ENCODE measurements around the gene GAB2. TPM values are rescaled to one million over a fixed set of nuclear protein-coding genes. Genes with fewer than 3 reads are reported as not detected.

Gene GAB2
- total and polyA plus RNA-seq, 2 of the 4 experiments (the other 2 are of a cell fraction): 3.3 to 5.9 TPM

DNA sequence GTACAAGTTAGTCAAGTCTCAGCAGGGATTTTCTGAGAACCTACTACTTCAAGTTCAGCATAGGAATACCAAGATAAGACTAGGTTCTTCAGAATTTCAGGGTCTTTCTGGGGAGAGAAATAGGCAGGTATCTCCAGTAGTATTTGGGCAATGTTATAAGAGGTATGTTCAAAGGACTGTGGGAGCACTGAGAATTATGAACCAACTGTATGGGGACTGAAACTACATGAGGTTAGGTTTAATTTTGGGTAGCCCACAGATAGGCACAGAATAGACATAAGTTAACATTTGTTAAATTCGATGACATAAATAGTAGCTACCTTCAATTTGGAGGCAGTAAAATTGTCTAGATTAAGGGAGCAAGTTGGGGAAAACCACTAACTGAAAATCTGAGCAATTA, 9.2 kb upstream of the GAB2 start:
- in situ Hi-C loops (cut with MboI; ENCODE audit: low sequenced_read_pairs): no loop called here
- H3K4ac ChIP-seq (ENCODE audit: low read depth, low read length): no peak overlapping the region
- no peak overlapping the region for H3K27ac ChIP-seq (ENCODE audit: insufficient read depth, low read length)
- no peak overlapping the region for H3K56ac ChIP-seq (ENCODE audit: extremely low read depth, insufficient read depth, low read length)
- no peak overlapping the region for H2AFZ ChIP-seq (replicated peaks; ENCODE audit: low read length, poor library complexity)
- H3K23ac ChIP-seq (ENCODE audit: low read depth, low read length): no peak overlapping the region
- no peaks in the 10 kb centered on the region for H4K20me1 ChIP-seq (ENCODE audit: insufficient read depth, low read length)
- DNase-seq: no peak
- H3K27me3 ChIP-seq (ENCODE audit: control insufficient read depth, insufficient read depth, low read length): no peaks in the 10 kb centered on the region
- no peak overlapping the region for H2BK120ac ChIP-seq (ENCODE audit: low read depth, low read length)
- no peak overlapping the region for H3K9ac ChIP-seq (ENCODE audit: low read depth, low read length)
- TF ChIP-seq RFX5 (IDR thresholded peaks at IDR 0.05; ENCODE audit: low read depth, low read length): no peak
- TF ChIP-seq NFE2L2 (IDR thresholded peaks at IDR 0.05; ENCODE audit: low read depth, low read length): no peak
- TF ChIP-seq, protein P1, sequence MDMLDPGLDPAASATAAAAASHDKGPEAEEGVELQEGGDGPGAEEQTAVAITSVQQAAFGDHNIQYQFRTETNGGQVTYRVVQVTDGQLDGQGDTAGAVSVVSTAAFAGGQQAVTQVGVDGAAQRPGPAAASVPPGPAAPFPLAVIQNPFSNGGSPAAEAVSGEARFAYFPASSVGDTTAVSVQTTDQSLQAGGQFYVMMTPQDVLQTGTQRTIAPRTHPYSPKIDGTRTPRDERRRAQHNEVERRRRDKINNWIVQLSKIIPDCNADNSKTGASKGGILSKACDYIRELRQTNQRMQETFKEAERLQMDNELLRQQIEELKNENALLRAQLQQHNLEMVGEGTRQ (IDR thresholded peaks at IDR 0.05; ENCODE audit: low read depth, low read length): no peak
- TF ChIP-seq CEBPB (IDR thresholded peaks at IDR 0.05; ENCODE audit: low read depth, low read length): no peak
- no peak for TF ChIP-seq POLR2A (IDR thresholded peaks at IDR 0.05; ENCODE audit: low read depth, low read length)
- no peak for TF ChIP-seq CHD1 (IDR thresholded peaks at IDR 0.05; ENCODE audit: low read depth, low read length)
- no peak for TF ChIP-seq SMC3 (IDR thresholded peaks at IDR 0.05; ENCODE audit: low read depth, low read length)
- TF ChIP-seq RAD21 (IDR thresholded peaks at IDR 0.05; ENCODE audit: low read length): no peak
- TF ChIP-seq BHLHE40 (IDR thresholded peaks at IDR 0.05; ENCODE audit: low read depth, low read length): no peak
- no peak for TF ChIP-seq RCOR1 (IDR thresholded peaks at IDR 0.05; ENCODE audit: insufficient replicate concordance, low read length)
- TF ChIP-seq, protein P2, sequence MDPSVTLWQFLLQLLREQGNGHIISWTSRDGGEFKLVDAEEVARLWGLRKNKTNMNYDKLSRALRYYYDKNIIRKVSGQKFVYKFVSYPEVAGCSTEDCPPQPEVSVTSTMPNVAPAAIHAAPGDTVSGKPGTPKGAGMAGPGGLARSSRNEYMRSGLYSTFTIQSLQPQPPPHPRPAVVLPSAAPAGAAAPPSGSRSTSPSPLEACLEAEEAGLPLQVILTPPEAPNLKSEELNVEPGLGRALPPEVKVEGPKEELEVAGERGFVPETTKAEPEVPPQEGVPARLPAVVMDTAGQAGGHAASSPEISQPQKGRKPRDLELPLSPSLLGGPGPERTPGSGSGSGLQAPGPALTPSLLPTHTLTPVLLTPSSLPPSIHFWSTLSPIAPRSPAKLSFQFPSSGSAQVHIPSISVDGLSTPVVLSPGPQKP (IDR thresholded peaks at IDR 0.05; ENCODE audit: borderline replicate concordance, low read depth, low read length): no peak
- no peak for TF ChIP-seq FOS (IDR thresholded peaks at IDR 0.05; ENCODE audit: low read depth, low read length)
- no peak for TF ChIP-seq MAZ (IDR thresholded peaks at IDR 0.05; ENCODE audit: borderline replicate concordance, low read depth, low read length)
- TF ChIP-seq MXI1 (IDR thresholded peaks at IDR 0.05; ENCODE audit: borderline replicate concordance, low read depth, low read length): no peak
- TF ChIP-seq, protein P3, sequence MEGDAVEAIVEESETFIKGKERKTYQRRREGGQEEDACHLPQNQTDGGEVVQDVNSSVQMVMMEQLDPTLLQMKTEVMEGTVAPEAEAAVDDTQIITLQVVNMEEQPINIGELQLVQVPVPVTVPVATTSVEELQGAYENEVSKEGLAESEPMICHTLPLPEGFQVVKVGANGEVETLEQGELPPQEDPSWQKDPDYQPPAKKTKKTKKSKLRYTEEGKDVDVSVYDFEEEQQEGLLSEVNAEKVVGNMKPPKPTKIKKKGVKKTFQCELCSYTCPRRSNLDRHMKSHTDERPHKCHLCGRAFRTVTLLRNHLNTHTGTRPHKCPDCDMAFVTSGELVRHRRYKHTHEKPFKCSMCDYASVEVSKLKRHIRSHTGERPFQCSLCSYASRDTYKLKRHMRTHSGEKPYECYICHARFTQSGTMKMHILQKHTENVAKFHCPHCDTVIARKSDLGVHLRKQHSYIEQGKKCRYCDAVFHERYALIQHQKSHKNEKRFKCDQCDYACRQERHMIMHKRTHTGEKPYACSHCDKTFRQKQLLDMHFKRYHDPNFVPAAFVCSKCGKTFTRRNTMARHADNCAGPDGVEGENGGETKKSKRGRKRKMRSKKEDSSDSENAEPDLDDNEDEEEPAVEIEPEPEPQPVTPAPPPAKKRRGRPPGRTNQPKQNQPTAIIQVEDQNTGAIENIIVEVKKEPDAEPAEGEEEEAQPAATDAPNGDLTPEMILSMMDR (conservative IDR thresholded peaks at IDR 0.05; ENCODE audit: low read depth, low read length): no peak
- no peak for TF ChIP-seq MAFK (IDR thresholded peaks at IDR 0.05; ENCODE audit: low read depth, low read length)
- H3K4me2 ChIP-seq (ENCODE audit: low read depth, low read length): no peak overlapping the region
- H2BK20ac ChIP-seq (ENCODE audit: low read depth, low read length): no peak overlapping the region
- ChIA-PET POLR2A (ENCODE audit: unreplicated experiment) (no interaction called here), CTCF (interaction anchor here (0.6 to 1.0 kb wide), 2 partner anchors 74 to 138 kb away, joined by 3 read pairs; no protein-coding TSS in a partner anchor)
- H4K5ac ChIP-seq (ENCODE audit: low read depth, low read length): no peak overlapping the region
- peaks cover 5% of the 10 kb centered on the region for H3K4me1 ChIP-seq (ENCODE audit: control insufficient read depth, insufficient read depth, low read length)
- no peak overlapping the region for H2AK5ac ChIP-seq (ENCODE audit: low read depth, low read length)
- H4K8ac ChIP-seq (ENCODE audit: low read depth in 2 of 2, low read length in 2 of 2): no peak overlapping the region
- no peak overlapping the region for H3K14ac ChIP-seq (replicated peaks; ENCODE audit: low read depth, low read length)
- H3K79me1 ChIP-seq (ENCODE audit: low read depth in 1 of 2, low read length in 2 of 2): no peaks in the 10 kb centered on the region
- intact Hi-C loops (cut with micrococcal nuclease): no loop called here
- no peak for ATAC-seq (ENCODE audit: low read depth)
- no peak overlapping the region for H3K18ac ChIP-seq (ENCODE audit: low read depth, low read length)
- no peaks in the 10 kb centered on the region for H3K9me3 ChIP-seq (ENCODE audit: control insufficient read depth, insufficient read depth, low read length)
- H2BK15ac ChIP-seq (ENCODE audit: low read depth, low read length): no peak overlapping the region
- no peak overlapping the region for H2AK9ac ChIP-seq (replicated peaks; ENCODE audit: low read depth, low read length, poor library complexity)
- no TSS peak for BruUV-seq (replicated peaks)
- no peak overlapping the region for H4K91ac ChIP-seq (ENCODE audit: insufficient read depth, low read depth, low read length)
- dilution Hi-C loops (cut with HindIII; ENCODE audit: low sequenced_read_pairs, unreplicated experiment): no loop called here
- no CpG with 5 or more reads among the region's 1 CpG for WGBS, 2 experiments (ENCODE audit: extremely low coverage in 2 of 2, insufficient read length in 1 of 2)
- no peaks in the 10 kb centered on the region for H3K36me3 ChIP-seq (ENCODE audit: control insufficient read depth, insufficient read depth, low read length)
- no peak overlapping the region for H2BK5ac ChIP-seq (ENCODE audit: low read depth, low read length, poor library complexity, severe bottlenecking)
- no peaks in the 10 kb centered on the region for H3K9me1 ChIP-seq (ENCODE audit: insufficient read depth, low read length)
- no peak overlapping the region for H3K4me3 ChIP-seq (ENCODE audit: insufficient read depth, low read depth, low read length)

All from IMR-90 (cell line).